MM.1S (cell line): ENCODE results near the gene SLCO1B1.
"Not testable (repeated sequence)": the region's sequence is repeated elsewhere in the genome, so short reads cannot be mapped to it uniquely, and the experiment has no call there.

ENCODE experiments used
- DNase-seq: peaks from one replicate; pipeline ENCODE4 v3.0.0-alpha.2; 2015
- H2AFZ ChIP-seq: fragments of 300-600 bp; sonication (generic); 2 replicates; pipeline ENCODE4 v1.6.0; 2016; ENCODE audit warnings: antibody characterized with exemption, low read length
- H3F3A ChIP-seq: fragments of 300-600 bp; sonication (generic); 2 replicates; pipeline ENCODE4 v1.6.1; 2016; ENCODE audit warnings: mild to moderate bottlenecking, antibody characterized with exemption, low read length, moderate library complexity, mixed read lengths; ENCODE audit not compliant: insufficient read depth
- H3K27ac ChIP-seq: fragments of 300-600 bp; sonication (generic); 2 replicates; pipeline ENCODE4 v1.5.1; 2016; ENCODE audit warnings: mild to moderate bottlenecking, low read length
- H3K27me3 ChIP-seq: fragments of 300-600 bp; sonication (generic); replicated peaks from 2 replicates; pipeline ENCODE4 v1.6.0; 2016; ENCODE audit warnings: low read length; ENCODE audit not compliant: insufficient read depth
- H3K36me3 ChIP-seq: fragments of 300-600 bp; sonication (generic); replicated peaks from 2 replicates; pipeline ENCODE4 v1.6.1; 2016; ENCODE audit warnings: mild to moderate bottlenecking, low read length, mixed read lengths; ENCODE audit not compliant: insufficient read depth
- H3K4me1 ChIP-seq: fragments of 300-600 bp; sonication (generic); 2 replicates; pipeline ENCODE4 v1.6.1; 2016; ENCODE audit warnings: low read length, mixed read lengths
- H3K4me2 ChIP-seq: fragments of 300-600 bp; sonication (generic); 2 replicates; pipeline ENCODE4 v1.6.0; 2016; ENCODE audit warnings: low read depth, low read length
- H3K4me3 ChIP-seq: fragments of 300-600 bp; sonication (generic); 2 replicates; pipeline ENCODE4 v1.5.1; 2016; ENCODE audit warnings: low read length, mixed read lengths
- H3K79me2 ChIP-seq: fragments of 300-600 bp; sonication (generic); 2 replicates; pipeline ENCODE4 v1.6.1; 2016; ENCODE audit warnings: mixed run types, low read length, mixed read lengths
- H3K9ac ChIP-seq: fragments of 300-600 bp; sonication (generic); 2 replicates; pipeline ENCODE4 v1.6.1; 2016; ENCODE audit warnings: low read length, mixed read lengths
- H3K9me2 ChIP-seq: fragments of 300-600 bp; sonication (generic); replicated peaks from 2 replicates; pipeline ENCODE4 v1.6.1; 2016; ENCODE audit warnings: mild to moderate bottlenecking, low read length, mixed read lengths; ENCODE audit not compliant: insufficient read depth
- H3K9me3 ChIP-seq: fragments of 300-600 bp; sonication (generic); replicated peaks from 2 replicates; pipeline ENCODE4 v1.6.1; 2016; ENCODE audit warnings: mild to moderate bottlenecking, low read length, mixed read lengths; ENCODE audit not compliant: insufficient read depth
- H4K20me1 ChIP-seq: fragments of 300-600 bp; sonication (generic); 2 replicates; pipeline ENCODE4 v1.6.1; 2016; ENCODE audit warnings: mild to moderate bottlenecking, low read length, moderate library complexity, mixed read lengths; ENCODE audit not compliant: insufficient read depth
- EZH2 ChIP-seq: fragments of 300-600 bp; sonication (generic); optimal IDR thresholded peaks from 2 replicates; pipeline ENCODE3; 2017; ENCODE audit warnings: low read depth, mild to moderate bottlenecking, antibody characterized with exemption, low read length, mixed read lengths
- EZH2phosphoT487 ChIP-seq: fragments of 300-600 bp; sonication (generic); IDR thresholded peaks from 2 replicates; pipeline ENCODE4 v1.6.1; 2018; ENCODE audit warnings: antibody characterized with exemption, low read length
- TF ChIP-seq, protein P1 (sequence below): fragments of 300-600 bp; sonication (generic); IDR thresholded peaks from 2 replicates; pipeline ENCODE4 v1.5.1; 2016; ENCODE audit warnings: antibody characterized with exemption, low read length, mixed read lengths

SLCO1B1 gene

GRCh38 chr12:21172079-21172478, 41.1 kb downstream of the SLCO1B1 start:
- no peak for DNase-seq
- no peak overlapping the region for H3K4me2 ChIP-seq
- H3K36me3 ChIP-seq, result no peaks in the 10 kb centered on the region
- H3K9ac ChIP-seq, result no peak overlapping the region
- no peaks in the 10 kb centered on the region for H3K9me2 ChIP-seq
- no peaks in the 10 kb centered on the region for H3K79me2 ChIP-seq
- no peaks in the 10 kb centered on the region for H3F3A ChIP-seq
- no peak overlapping the region for H3K27ac ChIP-seq
- H3K4me3 ChIP-seq, result no peak overlapping the region
- H2AFZ ChIP-seq, result no peak overlapping the region
- H3K27me3 ChIP-seq, result no peaks in the 10 kb centered on the region
- H3K9me3 ChIP-seq, result no peaks in the 10 kb centered on the region
- TF ChIP-seq EZH2 (no peak), EZH2phosphoT487 (no peak)
- TF ChIP-seq, protein P1, sequence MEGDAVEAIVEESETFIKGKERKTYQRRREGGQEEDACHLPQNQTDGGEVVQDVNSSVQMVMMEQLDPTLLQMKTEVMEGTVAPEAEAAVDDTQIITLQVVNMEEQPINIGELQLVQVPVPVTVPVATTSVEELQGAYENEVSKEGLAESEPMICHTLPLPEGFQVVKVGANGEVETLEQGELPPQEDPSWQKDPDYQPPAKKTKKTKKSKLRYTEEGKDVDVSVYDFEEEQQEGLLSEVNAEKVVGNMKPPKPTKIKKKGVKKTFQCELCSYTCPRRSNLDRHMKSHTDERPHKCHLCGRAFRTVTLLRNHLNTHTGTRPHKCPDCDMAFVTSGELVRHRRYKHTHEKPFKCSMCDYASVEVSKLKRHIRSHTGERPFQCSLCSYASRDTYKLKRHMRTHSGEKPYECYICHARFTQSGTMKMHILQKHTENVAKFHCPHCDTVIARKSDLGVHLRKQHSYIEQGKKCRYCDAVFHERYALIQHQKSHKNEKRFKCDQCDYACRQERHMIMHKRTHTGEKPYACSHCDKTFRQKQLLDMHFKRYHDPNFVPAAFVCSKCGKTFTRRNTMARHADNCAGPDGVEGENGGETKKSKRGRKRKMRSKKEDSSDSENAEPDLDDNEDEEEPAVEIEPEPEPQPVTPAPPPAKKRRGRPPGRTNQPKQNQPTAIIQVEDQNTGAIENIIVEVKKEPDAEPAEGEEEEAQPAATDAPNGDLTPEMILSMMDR, result no peak
- no peaks in the 10 kb centered on the region for H4K20me1 ChIP-seq
- H3K4me1 ChIP-seq, result no peaks in the 10 kb centered on the region

GRCh38 chr12:21183721-21184275, 52.8 kb downstream of the SLCO1B1 start:
- no peaks in the 10 kb centered on the region for H3K9me3 ChIP-seq
- no peak overlapping the region for H3K27ac ChIP-seq
- TF ChIP-seq, protein P1, result no peak
- no peak for TF ChIP-seq EZH2phosphoT487
- TF ChIP-seq EZH2, result no peak
- no peaks in the 10 kb centered on the region for H3K36me3 ChIP-seq
- H3K9ac ChIP-seq, result no peak overlapping the region
- H4K20me1 ChIP-seq, result no peaks in the 10 kb centered on the region
- H3F3A ChIP-seq, result no peaks in the 10 kb centered on the region
- H3K9me2 ChIP-seq, result no peaks in the 10 kb centered on the region
- H3K4me2 ChIP-seq, result no peak overlapping the region
- no peak overlapping the region for H3K4me3 ChIP-seq
- no peak for DNase-seq
- no peak overlapping the region for H2AFZ ChIP-seq
- H3K4me1 ChIP-seq, result no peaks in the 10 kb centered on the region
- no peaks in the 10 kb centered on the region for H3K79me2 ChIP-seq
- H3K27me3 ChIP-seq, result no peaks in the 10 kb centered on the region

DNA sequence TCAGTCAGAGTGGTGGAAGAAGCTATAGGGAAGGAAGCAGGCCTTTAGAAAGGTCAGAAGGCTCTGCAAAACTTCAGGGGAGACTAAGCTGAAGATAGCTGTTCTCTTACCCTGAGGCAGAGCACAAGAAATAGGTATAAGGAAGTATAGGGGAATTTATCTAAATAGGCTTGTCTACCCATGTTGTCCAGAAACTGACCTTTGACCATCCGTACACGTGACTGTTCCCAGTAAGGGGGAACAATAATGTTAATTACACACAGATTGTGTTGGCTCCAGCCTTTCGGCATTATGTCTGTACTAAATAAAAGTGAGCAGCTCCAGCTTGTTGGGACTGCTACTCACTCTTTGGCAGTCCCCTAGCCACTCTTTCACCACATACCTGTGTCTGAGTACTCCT, 59.0 kb downstream of the SLCO1B1 start:
- no peak overlapping the region for H3K4me2 ChIP-seq
- no peak overlapping the region for H3K4me3 ChIP-seq
- no peaks in the 10 kb centered on the region for H3K9me3 ChIP-seq
- no peak overlapping the region for H3K27ac ChIP-seq
- no peak overlapping the region for H2AFZ ChIP-seq
- H3K9ac ChIP-seq, result no peak overlapping the region
- no peaks in the 10 kb centered on the region for H3K9me2 ChIP-seq
- H3K4me1 ChIP-seq, result no peaks in the 10 kb centered on the region
- TF ChIP-seq EZH2, result no peak
- no peak for TF ChIP-seq EZH2phosphoT487
- TF ChIP-seq, protein P1, result no peak
- H3K79me2 ChIP-seq, result no peaks in the 10 kb centered on the region
- H3F3A ChIP-seq, result no peaks in the 10 kb centered on the region
- no peaks in the 10 kb centered on the region for H3K27me3 ChIP-seq
- no peak for DNase-seq
- no peaks in the 10 kb centered on the region for H3K36me3 ChIP-seq
- H4K20me1 ChIP-seq, result no peaks in the 10 kb centered on the region

- not testable (repeated sequence) for H2AFZ ChIP-seq, H3F3A ChIP-seq, H3K27ac ChIP-seq, H3K79me2 ChIP-seq, H3K4me1 ChIP-seq, H3K9ac ChIP-seq, H3K9me3 ChIP-seq, H3K36me3 ChIP-seq, H4K20me1 ChIP-seq, H3K9me2 ChIP-seq, H3K4me2 ChIP-seq, H3K27me3 ChIP-seq, H3K4me3 ChIP-seq, DNase-seq
These were observed 83.4 kb downstream of the SLCO1B1 start for GRCh38 chr12:21214433-21214832.
